Measurements from ENCODE around the gene TBX3.

The TBX3 gene

DNA sequence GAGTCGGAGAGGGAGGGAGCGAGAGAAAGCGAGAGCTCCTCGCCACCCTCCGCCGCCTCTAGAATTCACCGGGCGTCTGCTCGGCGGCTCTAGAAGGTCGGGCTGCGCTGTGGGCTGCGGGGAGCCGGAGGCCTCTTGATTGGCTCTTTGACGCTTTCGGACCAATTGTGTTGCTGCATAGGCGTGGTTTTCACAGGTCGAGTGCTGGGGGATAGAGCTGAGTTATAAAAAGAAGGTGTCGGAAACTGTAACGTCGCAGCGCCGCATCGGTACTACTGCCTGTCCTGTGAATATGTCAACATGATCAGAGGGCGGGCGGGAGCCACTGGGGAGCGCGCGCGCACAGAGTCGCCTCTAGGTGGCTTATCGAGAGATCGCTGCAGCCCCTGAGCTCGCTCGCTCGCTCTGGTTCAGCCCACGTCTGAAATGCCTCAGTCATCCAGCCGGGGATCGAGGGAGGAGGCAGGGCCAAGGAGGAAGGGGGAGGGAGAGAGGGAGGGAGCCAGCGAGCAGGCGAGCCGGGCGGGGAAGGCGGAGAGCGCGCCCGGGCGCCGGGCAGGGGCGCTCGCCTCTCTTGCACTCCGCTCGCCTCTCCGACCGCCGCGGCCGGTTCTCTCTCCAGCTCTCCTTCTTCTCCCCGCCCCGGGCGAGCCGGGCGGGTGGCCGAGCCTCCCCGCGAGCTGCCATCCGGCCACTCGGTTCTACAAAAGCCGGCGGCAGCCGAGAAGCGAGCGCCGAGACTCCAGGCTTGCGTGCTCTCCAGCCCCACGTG lies at the start of gene TBX3:
TBX3 (minus strand) TSS at position 78 of the 772 bp plus-strand sequence. CDS start 975 bp downstream, outside the sequence.
- TF ChIP-seq TEAD4 (IDR thresholded peaks at IDR 0.05) (no peak), ZBTB7A (IDR thresholded peaks at IDR 0.05; ENCODE audit: low read depth) (no peak), EP300 (IDR thresholded peaks at IDR 0.05; ENCODE audit: borderline replicate concordance) (no peak), NFIC (IDR thresholded peaks at IDR 0.05) (no peak), RAD21 (IDR thresholded peaks at IDR 0.05; ENCODE audit: low read depth) (no peak), TCF12 (IDR thresholded peaks at IDR 0.05; ENCODE audit: low read depth) (no peak), FOXM1 (IDR thresholded peaks at IDR 0.05; ENCODE audit: borderline replicate concordance, low read depth) (no peak), CREB1 (IDR thresholded peaks at IDR 0.05; ENCODE audit: low read depth) (no peak), CEBPB (IDR thresholded peaks at IDR 0.05) (no peak), TAF1 (IDR thresholded peaks at IDR 0.05; ENCODE audit: low read depth) (no peak)
- TF ChIP-seq, protein P1, sequence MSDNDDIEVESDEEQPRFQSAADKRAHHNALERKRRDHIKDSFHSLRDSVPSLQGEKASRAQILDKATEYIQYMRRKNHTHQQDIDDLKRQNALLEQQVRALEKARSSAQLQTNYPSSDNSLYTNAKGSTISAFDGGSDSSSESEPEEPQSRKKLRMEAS (IDR thresholded peaks at IDR 0.05) = no peak

DNA sequence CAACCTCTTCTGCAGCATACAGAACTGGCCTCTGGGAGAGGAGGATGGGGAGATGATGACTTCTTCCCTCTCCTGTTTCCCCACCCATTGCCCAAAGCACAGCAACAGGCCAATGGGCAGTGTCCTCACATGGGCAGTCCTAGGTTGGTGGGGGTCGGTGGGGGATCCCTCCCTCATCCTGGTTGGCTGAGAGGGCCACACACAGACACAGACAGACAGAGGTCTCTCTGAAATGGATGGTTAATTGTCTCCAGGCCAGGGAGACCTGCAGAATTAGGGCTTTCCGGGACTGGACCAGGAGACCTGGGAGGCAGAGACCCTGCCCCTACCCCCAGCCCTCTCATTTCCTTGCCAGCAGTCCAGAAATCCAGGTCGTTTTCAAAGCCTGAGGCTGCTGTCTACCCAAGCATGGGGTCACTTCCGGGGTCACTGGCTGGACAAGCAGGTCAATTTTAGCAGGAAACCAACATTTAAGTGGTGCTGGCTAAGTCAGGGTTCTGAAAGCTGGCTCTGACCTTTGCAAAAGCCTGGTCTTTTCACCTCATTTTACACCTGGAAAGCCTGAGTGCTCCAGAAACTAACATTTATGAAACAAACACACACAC lies 48.6 kb upstream of the TBX3 start:
- no peak for TF ChIP-seq TCF12 (IDR thresholded peaks at IDR 0.05; ENCODE audit: low read depth)
- no peak for TF ChIP-seq CEBPB (IDR thresholded peaks at IDR 0.05)
- TF ChIP-seq EGR1 (IDR thresholded peaks at IDR 0.05) = no peak
- no peak for TF ChIP-seq CREB1 (IDR thresholded peaks at IDR 0.05; ENCODE audit: low read depth)
- TF ChIP-seq, protein P2, sequence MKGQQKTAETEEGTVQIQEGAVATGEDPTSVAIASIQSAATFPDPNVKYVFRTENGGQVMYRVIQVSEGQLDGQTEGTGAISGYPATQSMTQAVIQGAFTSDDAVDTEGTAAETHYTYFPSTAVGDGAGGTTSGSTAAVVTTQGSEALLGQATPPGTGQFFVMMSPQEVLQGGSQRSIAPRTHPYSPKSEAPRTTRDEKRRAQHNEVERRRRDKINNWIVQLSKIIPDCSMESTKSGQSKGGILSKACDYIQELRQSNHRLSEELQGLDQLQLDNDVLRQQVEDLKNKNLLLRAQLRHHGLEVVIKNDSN (IDR thresholded peaks at IDR 0.05) = no peak
- TF ChIP-seq TEAD4 (IDR thresholded peaks at IDR 0.05) = no peak
- TF ChIP-seq, protein P1 (IDR thresholded peaks at IDR 0.05) = no peak
- no peak for TF ChIP-seq FOXM1 (IDR thresholded peaks at IDR 0.05; ENCODE audit: borderline replicate concordance, low read depth)
- TF ChIP-seq ZBTB7A (IDR thresholded peaks at IDR 0.05; ENCODE audit: low read depth) = no peak
- TF ChIP-seq TAF1 (IDR thresholded peaks at IDR 0.05; ENCODE audit: low read depth) = no peak
- no peak for TF ChIP-seq EP300 (IDR thresholded peaks at IDR 0.05; ENCODE audit: borderline replicate concordance)
- no peak for TF ChIP-seq YY1 (IDR thresholded peaks at IDR 0.05; ENCODE audit: low read depth)
- no peak for TF ChIP-seq NFIC (IDR thresholded peaks at IDR 0.05)
- TF ChIP-seq RAD21 (IDR thresholded peaks at IDR 0.05; ENCODE audit: low read depth) = no peak
- TF ChIP-seq, protein P3, sequence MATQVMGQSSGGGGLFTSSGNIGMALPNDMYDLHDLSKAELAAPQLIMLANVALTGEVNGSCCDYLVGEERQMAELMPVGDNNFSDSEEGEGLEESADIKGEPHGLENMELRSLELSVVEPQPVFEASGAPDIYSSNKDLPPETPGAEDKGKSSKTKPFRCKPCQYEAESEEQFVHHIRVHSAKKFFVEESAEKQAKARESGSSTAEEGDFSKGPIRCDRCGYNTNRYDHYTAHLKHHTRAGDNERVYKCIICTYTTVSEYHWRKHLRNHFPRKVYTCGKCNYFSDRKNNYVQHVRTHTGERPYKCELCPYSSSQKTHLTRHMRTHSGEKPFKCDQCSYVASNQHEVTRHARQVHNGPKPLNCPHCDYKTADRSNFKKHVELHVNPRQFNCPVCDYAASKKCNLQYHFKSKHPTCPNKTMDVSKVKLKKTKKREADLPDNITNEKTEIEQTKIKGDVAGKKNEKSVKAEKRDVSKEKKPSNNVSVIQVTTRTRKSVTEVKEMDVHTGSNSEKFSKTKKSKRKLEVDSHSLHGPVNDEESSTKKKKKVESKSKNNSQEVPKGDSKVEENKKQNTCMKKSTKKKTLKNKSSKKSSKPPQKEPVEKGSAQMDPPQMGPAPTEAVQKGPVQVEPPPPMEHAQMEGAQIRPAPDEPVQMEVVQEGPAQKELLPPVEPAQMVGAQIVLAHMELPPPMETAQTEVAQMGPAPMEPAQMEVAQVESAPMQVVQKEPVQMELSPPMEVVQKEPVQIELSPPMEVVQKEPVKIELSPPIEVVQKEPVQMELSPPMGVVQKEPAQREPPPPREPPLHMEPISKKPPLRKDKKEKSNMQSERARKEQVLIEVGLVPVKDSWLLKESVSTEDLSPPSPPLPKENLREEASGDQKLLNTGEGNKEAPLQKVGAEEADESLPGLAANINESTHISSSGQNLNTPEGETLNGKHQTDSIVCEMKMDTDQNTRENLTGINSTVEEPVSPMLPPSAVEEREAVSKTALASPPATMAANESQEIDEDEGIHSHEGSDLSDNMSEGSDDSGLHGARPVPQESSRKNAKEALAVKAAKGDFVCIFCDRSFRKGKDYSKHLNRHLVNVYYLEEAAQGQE (IDR thresholded peaks at IDR 0.05; ENCODE audit: low read depth) = no peak

DNA sequence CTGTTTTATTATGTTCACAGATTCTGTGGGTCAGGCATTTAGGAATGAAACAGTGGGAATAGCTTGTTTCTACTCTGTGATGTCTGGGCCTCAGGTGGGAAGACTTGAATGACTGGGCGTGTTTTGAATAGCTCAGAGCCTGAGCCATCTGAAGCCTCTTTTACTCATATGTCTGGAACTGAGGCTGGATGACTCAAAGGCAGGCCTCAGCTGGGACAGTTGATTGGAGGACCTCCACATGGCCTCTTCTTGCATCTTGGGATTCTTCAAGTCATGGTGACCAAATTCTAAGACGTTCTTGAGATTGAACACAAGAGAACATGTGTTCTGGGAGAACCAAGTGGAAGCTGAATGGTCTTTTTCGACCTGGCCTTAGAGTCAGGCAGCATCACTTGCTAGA lies 45.8 kb upstream of the TBX3 start:
- TF ChIP-seq TCF12 (IDR thresholded peaks at IDR 0.05; ENCODE audit: low read depth) (no peak), NFIC (IDR thresholded peaks at IDR 0.05) (no peak), ZBTB7A (IDR thresholded peaks at IDR 0.05; ENCODE audit: low read depth) (no peak), EGR1 (IDR thresholded peaks at IDR 0.05) (no peak), CREB1 (IDR thresholded peaks at IDR 0.05; ENCODE audit: low read depth) (no peak), EP300 (IDR thresholded peaks at IDR 0.05; ENCODE audit: borderline replicate concordance) (no peak), CEBPB (IDR thresholded peaks at IDR 0.05) (no peak), TAF1 (IDR thresholded peaks at IDR 0.05; ENCODE audit: low read depth) (no peak), TEAD4 (IDR thresholded peaks at IDR 0.05) (no peak), FOXM1 (IDR thresholded peaks at IDR 0.05; ENCODE audit: borderline replicate concordance, low read depth) (no peak)
- TF ChIP-seq, protein P3 (IDR thresholded peaks at IDR 0.05; ENCODE audit: low read depth) = no peak
- TF ChIP-seq, protein P2 (IDR thresholded peaks at IDR 0.05) = no peak

DNA sequence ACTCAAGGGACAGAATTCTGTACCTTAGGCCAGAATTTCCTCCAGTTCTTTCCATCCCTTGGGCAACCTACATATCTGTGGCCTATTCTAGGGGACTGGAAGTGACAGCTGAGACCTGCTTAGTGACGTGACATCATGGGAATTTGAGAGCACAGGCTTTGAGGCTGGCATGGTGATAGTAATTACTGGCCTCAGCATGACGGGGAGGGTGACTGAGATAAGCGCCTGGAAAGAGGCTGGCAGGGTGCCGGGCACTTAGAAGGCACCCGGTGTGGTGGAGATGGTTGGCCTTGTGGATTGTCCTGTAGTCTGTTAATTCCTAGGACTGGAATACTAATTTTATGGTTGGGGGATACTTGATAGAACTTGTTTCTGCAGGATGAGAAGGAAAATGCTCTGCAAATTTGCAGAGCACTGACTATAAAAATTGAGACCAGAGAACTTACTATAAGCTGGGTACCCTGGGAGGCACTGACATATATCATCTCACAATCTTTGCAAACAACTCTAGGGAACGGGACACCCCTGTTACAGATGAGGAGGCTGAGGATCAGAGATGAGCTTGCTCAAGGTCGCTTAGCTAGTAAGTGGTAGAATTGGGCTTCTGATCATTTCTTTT lies 42.2 kb upstream of the TBX3 start:
- TF ChIP-seq EGR1 (IDR thresholded peaks at IDR 0.05) (no peak), EP300 (IDR thresholded peaks at IDR 0.05; ENCODE audit: borderline replicate concordance) (no peak), YY1 (IDR thresholded peaks at IDR 0.05; ENCODE audit: low read depth) (no peak), CEBPB (IDR thresholded peaks at IDR 0.05) (no peak), RAD21 (IDR thresholded peaks at IDR 0.05; ENCODE audit: low read depth) (no peak), TCF12 (IDR thresholded peaks at IDR 0.05; ENCODE audit: low read depth) (no peak), FOXM1 (IDR thresholded peaks at IDR 0.05; ENCODE audit: borderline replicate concordance, low read depth) (no peak), NFIC (IDR thresholded peaks at IDR 0.05) (no peak), TAF1 (IDR thresholded peaks at IDR 0.05; ENCODE audit: low read depth) (no peak), TEAD4 (IDR thresholded peaks at IDR 0.05) (no peak), CREB1 (IDR thresholded peaks at IDR 0.05; ENCODE audit: low read depth) (no peak)
- TF ChIP-seq, protein P3 (IDR thresholded peaks at IDR 0.05; ENCODE audit: low read depth) = no peak
- TF ChIP-seq, protein P2 (IDR thresholded peaks at IDR 0.05) = no peak
- TF ChIP-seq, protein P1 (IDR thresholded peaks at IDR 0.05) = no peak
